ENCODE measurements around the gene RCOR2. TPM values are rescaled to one million over a fixed set of nuclear protein-coding genes. Genes with fewer than 3 reads are reported as not detected.

RCOR2 gene
- total RNA-seq, 1 donor from 2014 or later: 38.1 TPM

- no peaks in the 10 kb centered on the region for H3K9me3 Mint-ChIP-seq
These were observed 44.2 kb downstream of the RCOR2 start for GRCh38 chr11:63872800-63873197.

GRCh38 chr11:63871962-63872799 is 44.8 kb downstream of the RCOR2 start:
- TF ChIP-seq CTCF (conservative IDR thresholded peaks at IDR 0.05): peak; percentile 38
- DNase-seq (ENCODE audit: extremely low spot score, unreplicated experiment): no peak
- H3K4me3 Mint-ChIP-seq: peak overlapping the region; percentile 75
- peak overlapping the region; percentile 92 for H3K27ac Mint-ChIP-seq
- peaks cover 13% of the 10 kb centered on the region for H3K36me3 Mint-ChIP-seq
- H3K4me1 Mint-ChIP-seq (ENCODE audit: unreplicated experiment): peaks cover 44% of the 10 kb centered on the region
- H3K27me3 Mint-ChIP-seq: no peaks in the 10 kb centered on the region
- no peaks in the 10 kb centered on the region for H3K9me3 Mint-ChIP-seq

More at GRCh38 chr11:63872800-63873197, 44.2 kb downstream of the RCOR2 start:
- peak overlapping the region; percentile 69 for H3K4me3 Mint-ChIP-seq
- H3K4me1 Mint-ChIP-seq (ENCODE audit: unreplicated experiment): peaks cover 45% of the 10 kb centered on the region
- no peak for DNase-seq (ENCODE audit: extremely low spot score, unreplicated experiment)
- no peak for TF ChIP-seq CTCF (conservative IDR thresholded peaks at IDR 0.05)
- H3K27me3 Mint-ChIP-seq: no peaks in the 10 kb centered on the region
- peaks cover 13% of the 10 kb centered on the region for H3K36me3 Mint-ChIP-seq
- peak overlapping the region; percentile 92 for H3K27ac Mint-ChIP-seq

- Mint-ChIP-seq H3K9me3 (no peaks in the 10 kb centered on the region), H3K4me1 (ENCODE audit: unreplicated experiment) (peaks cover 56% of the 10 kb centered on the region), H3K27me3 (no peaks in the 10 kb centered on the region), H3K36me3 (peaks cover 20% of the 10 kb centered on the region), H3K27ac (peak overlapping the region; percentile 94), H3K4me3 (peak overlapping the region; percentile 16)
- TF ChIP-seq CTCF (conservative IDR thresholded peaks at IDR 0.05): no peak
- no peak for DNase-seq (ENCODE audit: extremely low spot score, unreplicated experiment)
These were observed 46.4 kb downstream of the RCOR2 start for GRCh38 chr11:63870351-63871140.

GRCh38 chr11:63869683-63870082 is 47.3 kb downstream of the RCOR2 start:
- DNase-seq (ENCODE audit: extremely low spot score, unreplicated experiment): no peak
- no peak for TF ChIP-seq CTCF (conservative IDR thresholded peaks at IDR 0.05)
- peak overlapping the region; percentile 94 for H3K27ac Mint-ChIP-seq
- H3K4me3 Mint-ChIP-seq: peak overlapping the region; percentile 76
- no peaks in the 10 kb centered on the region for H3K9me3 Mint-ChIP-seq
- peaks cover 23% of the 10 kb centered on the region for H3K36me3 Mint-ChIP-seq
- H3K4me1 Mint-ChIP-seq (ENCODE audit: unreplicated experiment): peaks cover 60% of the 10 kb centered on the region
- no peaks in the 10 kb centered on the region for H3K27me3 Mint-ChIP-seq

GRCh38 chr11:63869171-63869591 is 47.8 kb downstream of the RCOR2 start:
- Mint-ChIP-seq H3K27ac (peak overlapping the region; percentile 94), H3K4me1 (ENCODE audit: unreplicated experiment) (peaks cover 55% of the 10 kb centered on the region), H3K27me3 (no peaks in the 10 kb centered on the region), H3K9me3 (no peaks in the 10 kb centered on the region), H3K4me3 (peak overlapping the region; percentile 76), H3K36me3 (peaks cover 20% of the 10 kb centered on the region)
- no peak for TF ChIP-seq CTCF (conservative IDR thresholded peaks at IDR 0.05)
- no peak for DNase-seq (ENCODE audit: extremely low spot score, unreplicated experiment)

Data from type B pancreatic cell (in vitro differentiated cells).